IMR-90 (cell line): ENCODE measurements around the gene CXADR. TPM values are rescaled to one million over a fixed set of nuclear protein-coding genes. Genes with fewer than 3 reads are reported as not detected.
"Not testable (repeated sequence)": the region's sequence is repeated elsewhere in the genome, so short reads cannot be mapped to it uniquely, and the experiment has no call there.

ENCODE experiments used
- ATAC-seq: fragments of 200-7000 bp; cut with Tn5 transposase; 2 replicates; pipeline ENCODE4 v1.9.1; 2020; ENCODE audit warnings: low read depth, mild to moderate bottlenecking, moderate library complexity
- BruUV-seq: library from RNA; stranded (reverse); fragments of 400-500 nt; replicated peaks from 2 replicates; lab custom pipeline; 2021; lab: Mats Ljungman, UMichigan
- CTCF ChIA-PET: fragments of 300-600 bp; formaldehyde crosslinking; extraction: SDS; loops from one replicate; lab custom pipeline; 2021; ENCODE audit warnings: antibody characterized with exemption; lab: Yijun Ruan, JAX
- POLR2A ChIA-PET: fragments of 300-600 bp; sonication (Branson Sonifier 250); formaldehyde crosslinking; loops from one replicate; lab custom pipeline; 2022; ENCODE audit warnings: antibody characterized with exemption; ENCODE audit not compliant: unreplicated experiment; lab: Charles Lee
- DNase-seq: peaks from one replicate; pipeline ENCODE4 v3.0.0; 2013
- H2AFZ ChIP-seq: replicated peaks from 2 replicates; pipeline ENCODE3; 2013; ENCODE audit warnings: low read length, mild to moderate bottlenecking; ENCODE audit not compliant: poor library complexity
- H2AK5ac ChIP-seq: 2 replicates; pipeline ENCODE4 v1.6.1; 2013; ENCODE audit warnings: low read depth, low read length, inconsistent platforms
- H2AK9ac ChIP-seq: replicated peaks from 2 replicates; pipeline ENCODE3; 2013; ENCODE audit warnings: mild to moderate bottlenecking, low read depth, low read length, moderate library complexity; ENCODE audit not compliant: poor library complexity
- H2BK120ac ChIP-seq: 2 replicates; pipeline ENCODE4 v1.6.1; 2013; ENCODE audit warnings: low read depth, low read length, inconsistent platforms
- H2BK15ac ChIP-seq: 3 replicates; pipeline ENCODE4 v1.6.1; 2013; ENCODE audit warnings: low read depth, low read length, inconsistent platforms
- H2BK20ac ChIP-seq: 2 replicates; pipeline ENCODE4 v1.6.1; 2013; ENCODE audit warnings: low read depth, mild to moderate bottlenecking, inconsistent platforms, low read length, moderate library complexity
- H2BK5ac ChIP-seq: 2 replicates; pipeline ENCODE4 v1.6.1; 2013; ENCODE audit warnings: mild to moderate bottlenecking, low read depth, low read length, inconsistent platforms; ENCODE audit not compliant: poor library complexity, severe bottlenecking
- H3K14ac ChIP-seq: replicated peaks from 2 replicates; pipeline ENCODE4 v1.6.1; 2013; ENCODE audit warnings: low read depth, low read length, inconsistent platforms
- H3K18ac ChIP-seq: 2 replicates; pipeline ENCODE4 v1.6.1; 2013; ENCODE audit warnings: low read depth, low read length, control low read depth
- H3K23ac ChIP-seq: 2 replicates; pipeline ENCODE4 v1.6.1; 2013; ENCODE audit warnings: low read depth, low read length, inconsistent platforms
- H3K27ac ChIP-seq: 2 replicates; pipeline ENCODE4 v1.5.1; 2013; ENCODE audit warnings: mild to moderate bottlenecking, control low read depth, low read length; ENCODE audit not compliant: insufficient read depth
- H3K27me3 ChIP-seq: 2 replicates; pipeline ENCODE4 v1.6.1; 2013; ENCODE audit warnings: low read length; ENCODE audit not compliant: control insufficient read depth, insufficient read depth
- H3K36me3 ChIP-seq: 2 replicates; pipeline ENCODE4 v1.6.1; 2013; ENCODE audit warnings: low read length, mixed read lengths; ENCODE audit not compliant: control insufficient read depth, insufficient read depth
- H3K4ac ChIP-seq: 2 replicates; pipeline ENCODE4 v1.6.1; 2013; ENCODE audit warnings: low read depth, low read length, inconsistent platforms
- H3K4me1 ChIP-seq: 2 replicates; pipeline ENCODE4 v1.6.1; 2013; ENCODE audit warnings: low read length, mixed read lengths; ENCODE audit not compliant: control insufficient read depth, insufficient read depth
- H3K4me2 ChIP-seq: 2 replicates; pipeline ENCODE4 v1.6.1; 2013; ENCODE audit warnings: low read depth, mild to moderate bottlenecking, control low read depth, low read length, moderate library complexity
- H3K4me3 ChIP-seq: 2 replicates; pipeline ENCODE4 v1.5.1; 2013; ENCODE audit warnings: low read depth, mild to moderate bottlenecking, control low read depth, low read length, moderate library complexity; ENCODE audit not compliant: insufficient read depth
- H3K56ac ChIP-seq: 2 replicates; pipeline ENCODE4 v1.6.1; 2013; ENCODE audit warnings: low read length, inconsistent platforms; ENCODE audit not compliant: insufficient read depth; ENCODE audit errors: extremely low read depth
- H3K79me1 ChIP-seq, 2 experiments: 2 replicates each; pipeline ENCODE4 v1.6.1; 2013; ENCODE audit warnings: low read length in 2 of 2, inconsistent platforms in 1 of 2, low read depth in 1 of 2
- H3K9ac ChIP-seq: 2 replicates; pipeline ENCODE4 v1.6.1; 2013; ENCODE audit warnings: low read depth, low read length, control low read depth
- H3K9me1 ChIP-seq: 2 replicates; pipeline ENCODE4 v1.6.1; 2013; ENCODE audit warnings: low read length, inconsistent platforms; ENCODE audit not compliant: insufficient read depth
- H3K9me3 ChIP-seq: 2 replicates; pipeline ENCODE4 v1.6.1; 2013; ENCODE audit warnings: low read length; ENCODE audit not compliant: control insufficient read depth, insufficient read depth
- H4K20me1 ChIP-seq: 2 replicates; pipeline ENCODE4 v1.6.1; 2013; ENCODE audit warnings: low read length, inconsistent platforms; ENCODE audit not compliant: insufficient read depth
- H4K5ac ChIP-seq: 2 replicates; pipeline ENCODE4 v1.6.1; 2013; ENCODE audit warnings: mild to moderate bottlenecking, low read depth, low read length, control low read depth
- H4K8ac ChIP-seq, 2 experiments: 2 replicates each; pipeline ENCODE4 v1.6.1; 2013; ENCODE audit warnings: low read depth in 2 of 2, low read length in 2 of 2, control low read depth in 1 of 2, inconsistent platforms in 1 of 2
- H4K91ac ChIP-seq: 2 replicates; pipeline ENCODE4 v1.6.1; 2013; ENCODE audit warnings: low read depth, low read length, inconsistent platforms; ENCODE audit not compliant: insufficient read depth
- CHD1 ChIP-seq: IDR thresholded peaks from 2 replicates; pipeline ENCODE4 v1.6.1; 2012; ENCODE audit warnings: low read depth, low read length, improper control_type of control experiment
- FOS ChIP-seq: fragments of 150-350 bp; IDR thresholded peaks from 2 replicates; pipeline ENCODE4 v1.6.1; 2016; ENCODE audit warnings: low read depth, low read length
- MXI1 ChIP-seq: IDR thresholded peaks from 2 replicates; pipeline ENCODE4 v1.6.1; 2012; ENCODE audit warnings: low read depth, mild to moderate bottlenecking, low read length, moderate library complexity, borderline replicate concordance
- POLR2A ChIP-seq: IDR thresholded peaks from 2 replicates; pipeline ENCODE4 v1.6.1; 2012; ENCODE audit warnings: mild to moderate bottlenecking, low read depth, low read length
- RAD21 ChIP-seq: IDR thresholded peaks from 2 replicates; pipeline ENCODE4 v1.6.1; 2012; ENCODE audit warnings: low read length, improper control_type of control experiment
- WGBS, 2 experiments: methylation state at CpG; one replicate each; pipeline versions ENCODE4 v1.1.5 to v1.1.7; 2013; ENCODE audit warnings: missing lambda C conversion rate in 2 of 2; ENCODE audit not compliant: insufficient read length in 1 of 2; ENCODE audit errors: extremely low coverage in 2 of 2; 5-methylcytosine and 5-hydroxymethylcytosine counted together
- dilution Hi-C: fragments of 300-500 bp; cut with HindIII; formaldehyde crosslinking; loops from one replicate; pipeline ENCODE4 v1.14.3; 2018; ENCODE audit warnings: low sequenced_read_pairs; ENCODE audit not compliant: unreplicated experiment
- in situ Hi-C: fragments of 300-500 bp; cut with MboI; formaldehyde crosslinking; loops from 3 replicates; pipeline ENCODE4 v1.14.3; 2019; ENCODE audit warnings: low sequenced_read_pairs, inconsistent platforms, mixed read lengths
- intact Hi-C: fragments of 100-400 bp; cut with micrococcal nuclease; formaldehyde crosslinking; loops from 2 replicates; pipeline ENCODE4 v1.10.0; 2022
- polyA plus RNA-seq, 3 experiments: library from polyadenylated mRNA; depleted of rRNA; stranded (reverse); fragments of >200 nt; gene quantifications; 2 replicates each; pipeline ENCODE4 v1.2.3, GENCODE V29; 2012; ENCODE audit warnings: low replicate concordance in 1 of 3
- total RNA-seq: library from RNA; depleted of rRNA; stranded (reverse); fragments of >200 nt; gene quantifications from 2 replicates; pipeline ENCODE4 v1.2.3, GENCODE V29; 2012
- TF ChIP-seq, protein P1 (sequence below): fragments of 150-350 bp; IDR thresholded peaks from 2 replicates; pipeline ENCODE4 v1.6.1; 2017; ENCODE audit warnings: mild to moderate bottlenecking, antibody characterized with exemption, low read length, low read depth

Gene CXADR
- total and polyA plus RNA-seq, 2 of the 4 experiments (the other 2 are of a cell fraction): 0.21 to 1.1 TPM

DNA sequence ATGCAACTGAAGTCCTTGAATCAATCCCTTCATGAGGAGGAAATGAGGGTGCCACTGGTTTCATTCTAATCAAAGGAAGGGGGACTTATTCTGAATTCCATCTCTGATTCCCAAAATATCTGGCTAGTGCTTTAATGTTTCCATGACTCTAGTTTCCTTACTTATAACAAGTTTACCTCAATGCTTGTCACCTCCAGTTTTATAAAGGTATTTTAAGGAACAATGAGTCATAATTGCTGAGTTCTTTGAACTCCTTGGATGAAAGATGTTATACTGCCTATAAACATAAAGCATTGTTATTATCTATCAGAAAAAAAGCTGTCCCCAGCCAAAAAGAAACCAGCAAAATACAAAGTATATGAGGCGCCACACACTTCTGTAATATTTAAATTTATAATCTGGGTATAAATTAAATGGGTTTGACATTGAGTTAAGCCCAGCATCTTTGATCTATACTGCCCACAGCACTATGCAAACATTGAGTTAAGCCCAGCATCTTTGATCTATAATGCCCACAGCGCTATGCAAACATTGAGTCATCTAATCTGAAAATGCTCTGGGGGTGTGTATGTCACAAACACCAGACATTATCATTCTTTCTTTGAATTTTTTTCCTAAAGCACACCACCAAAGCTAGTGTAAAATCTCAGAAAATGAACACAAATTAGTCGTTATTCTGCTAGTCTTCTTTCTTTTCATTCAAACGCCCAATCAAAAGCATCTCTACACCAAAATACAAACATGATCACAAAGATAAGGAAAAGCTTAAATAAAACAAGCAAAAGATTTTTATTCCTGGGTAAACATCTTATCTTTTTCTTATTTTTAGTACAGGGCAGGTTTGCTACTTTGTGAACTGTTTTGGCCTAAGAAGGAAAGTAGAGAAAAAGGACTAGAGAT lies 11.5 kb upstream of the CXADR start:
- Histone ChIP-seq H2AK5ac (no peak overlapping the region), H3K79me1 (no peaks in the 10 kb centered on the region), H3K27ac (no peak overlapping the region), H4K20me1 (no peaks in the 10 kb centered on the region), H3K27me3 (no peaks in the 10 kb centered on the region), H2BK120ac (no peak overlapping the region), H3K18ac (no peak overlapping the region), H3K9me3 (no peaks in the 10 kb centered on the region), H3K9ac (no peak overlapping the region), H3K36me3 (no peaks in the 10 kb centered on the region), H3K23ac (no peak overlapping the region), H2BK20ac (no peak overlapping the region), H2BK15ac (no peak overlapping the region), H4K5ac (no peak overlapping the region), H3K4ac (no peak overlapping the region), H3K4me1 (no peaks in the 10 kb centered on the region), H2BK5ac (no peak overlapping the region), H3K4me2 (no peak overlapping the region), H4K8ac (no peak overlapping the region), H2AK9ac (no peak overlapping the region), H3K14ac (no peak overlapping the region), H2AFZ (no peak overlapping the region), H4K91ac (no peak overlapping the region), H3K56ac (no peak overlapping the region), H3K4me3 (no peak overlapping the region), H3K9me1 (no peaks in the 10 kb centered on the region)
- in situ Hi-C loops (no loop called here), intact Hi-C loops (no loop called here), dilution Hi-C loops (no loop called here)
- WGBS, 2 experiments: no CpG with 5 or more reads among the region's 4 CpGs
- ChIA-PET CTCF (no interaction called here), POLR2A (interaction anchor here (0.6 kb wide), 1 partner anchor 26 kb away, joined by 3 read pairs; no protein-coding TSS in a partner anchor)
- BruUV-seq: no TSS peak
- TF ChIP-seq MXI1 (no peak), FOS (no peak), CHD1 (no peak), RAD21 (no peak), POLR2A (no peak)
- TF ChIP-seq, protein P1, sequence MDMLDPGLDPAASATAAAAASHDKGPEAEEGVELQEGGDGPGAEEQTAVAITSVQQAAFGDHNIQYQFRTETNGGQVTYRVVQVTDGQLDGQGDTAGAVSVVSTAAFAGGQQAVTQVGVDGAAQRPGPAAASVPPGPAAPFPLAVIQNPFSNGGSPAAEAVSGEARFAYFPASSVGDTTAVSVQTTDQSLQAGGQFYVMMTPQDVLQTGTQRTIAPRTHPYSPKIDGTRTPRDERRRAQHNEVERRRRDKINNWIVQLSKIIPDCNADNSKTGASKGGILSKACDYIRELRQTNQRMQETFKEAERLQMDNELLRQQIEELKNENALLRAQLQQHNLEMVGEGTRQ: no peak
- DNase-seq: no peak
- ATAC-seq: no peak

DNA sequence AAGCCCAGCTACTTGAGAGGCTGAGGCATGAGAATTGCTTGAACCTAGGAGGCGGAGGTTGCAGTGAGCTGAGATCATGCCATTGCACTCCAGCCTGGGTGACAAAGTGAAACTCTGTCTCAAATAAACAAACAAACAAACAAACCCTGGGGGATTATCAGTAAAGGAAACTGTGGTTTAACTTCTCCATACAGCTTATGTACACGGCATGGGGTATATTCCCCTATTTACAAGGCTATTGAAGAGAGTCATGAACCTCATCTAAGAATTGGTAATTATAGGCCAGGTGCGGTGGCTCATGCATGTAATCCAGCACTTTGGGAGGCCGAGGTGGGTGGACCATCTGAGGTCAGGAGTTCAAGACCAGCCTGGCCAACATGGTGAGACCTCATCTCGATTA lies 9.9 kb upstream of the CXADR start:
- dilution Hi-C loops, H3K79me1 ChIP-seq, H3K9me1 ChIP-seq, H4K8ac ChIP-seq, H2BK20ac ChIP-seq, H2AK9ac ChIP-seq, H3K4me3 ChIP-seq, H3K27me3 ChIP-seq, H2AFZ ChIP-seq, H3K4me1 ChIP-seq, H3K56ac ChIP-seq, H3K4ac ChIP-seq, POLR2A ChIA-PET, intact Hi-C loops, DNase-seq, in situ Hi-C loops, H2AK5ac ChIP-seq, H4K5ac ChIP-seq, H3K9ac ChIP-seq, BruUV-seq, ATAC-seq, H3K36me3 ChIP-seq, H4K20me1 ChIP-seq, H2BK15ac ChIP-seq, CTCF ChIA-PET, H4K91ac ChIP-seq, H2BK5ac ChIP-seq, H3K23ac ChIP-seq, H3K9me3 ChIP-seq, H3K14ac ChIP-seq, H3K18ac ChIP-seq, H2BK120ac ChIP-seq, H3K4me2 ChIP-seq, H3K27ac ChIP-seq: not testable (repeated sequence)
- WGBS, 2 experiments: no CpG with 5 or more reads among the region's 5 CpGs
